ENCODE results near the gene ZNF362.
A peak's percentile ranks its signal among the peaks of the same experiment; 100 is the strongest.

ZNF362 gene

GRCh38 chr1:33349081-33349759 is 92.9 kb downstream of the ZNF362 start:
- no peak for DNase-seq

GRCh38 chr1:33349778-33350610 is 93.7 kb downstream of the ZNF362 start:
- DNase-seq, result peak; percentile 58

Data from DMS 273 treated with DMSO at 0.1 percent for 48 hours (cell line).